Choroid plexus epithelial cell (primary cell): ENCODE results near the gene TBXAS1.

Experiments used
- DNase-seq: peaks from one replicate; pipeline ENCODE4 v3.0.0-alpha.2; 2010; ENCODE audit warnings: low read depth
- H3K4me3 ChIP-seq: 2 replicates; pipeline ENCODE4 v1.5.1; 2011; ENCODE audit warnings: low read depth, mild to moderate bottlenecking, control low read depth, low read length, moderate library complexity
- CTCF ChIP-seq: conservative IDR thresholded peaks from 2 replicates; pipeline ENCODE4 v1.5.1; 2011; ENCODE audit warnings: low read depth, mild to moderate bottlenecking, control low read depth, inconsistent platforms, low read length, moderate library complexity

Gene TBXAS1

GRCh38 chr7:139895141-139895829 is 66.2 kb downstream of the TBXAS1 start:
- no peak overlapping the region for H3K4me3 ChIP-seq
- TF ChIP-seq CTCF: no peak
- DNase-seq: peak; percentile 55

- no peak for TF ChIP-seq CTCF
- peak; percentile 20 for DNase-seq
- no peak overlapping the region for H3K4me3 ChIP-seq
Observed at GRCh38 chr7:139896288-139896687, 67.2 kb downstream of the TBXAS1 start.

DNA sequence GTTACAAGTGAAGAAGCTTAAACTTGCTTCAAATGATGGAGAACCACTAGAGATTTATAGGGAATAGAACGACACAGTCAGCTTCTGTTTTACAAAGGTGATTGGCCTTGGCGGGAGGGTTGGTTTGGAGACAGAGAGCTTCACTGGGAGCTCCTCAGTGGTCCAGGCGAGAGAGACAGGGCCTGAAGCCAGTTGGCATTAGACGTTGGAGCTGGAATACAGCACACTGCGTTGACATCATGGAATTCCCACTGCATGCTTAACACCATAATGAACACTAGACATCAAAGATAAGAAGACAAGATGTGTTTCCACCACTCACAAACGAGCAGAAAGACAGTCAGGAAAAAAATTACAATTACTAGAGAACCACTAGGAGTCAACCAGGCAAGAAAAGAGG is 67.8 kb downstream of the TBXAS1 start:
- TF ChIP-seq CTCF: no peak
- H3K4me3 ChIP-seq: no peak overlapping the region
- no peak for DNase-seq

- no peak for TF ChIP-seq CTCF
- no peak for DNase-seq
- H3K4me3 ChIP-seq: no peak overlapping the region
Observed at GRCh38 chr7:139897422-139898090, 68.5 kb downstream of the TBXAS1 start.

GRCh38 chr7:139898483-139898882 is 69.4 kb downstream of the TBXAS1 start:
- no peak for DNase-seq
- no peak overlapping the region for H3K4me3 ChIP-seq
- no peak for TF ChIP-seq CTCF

DNA sequence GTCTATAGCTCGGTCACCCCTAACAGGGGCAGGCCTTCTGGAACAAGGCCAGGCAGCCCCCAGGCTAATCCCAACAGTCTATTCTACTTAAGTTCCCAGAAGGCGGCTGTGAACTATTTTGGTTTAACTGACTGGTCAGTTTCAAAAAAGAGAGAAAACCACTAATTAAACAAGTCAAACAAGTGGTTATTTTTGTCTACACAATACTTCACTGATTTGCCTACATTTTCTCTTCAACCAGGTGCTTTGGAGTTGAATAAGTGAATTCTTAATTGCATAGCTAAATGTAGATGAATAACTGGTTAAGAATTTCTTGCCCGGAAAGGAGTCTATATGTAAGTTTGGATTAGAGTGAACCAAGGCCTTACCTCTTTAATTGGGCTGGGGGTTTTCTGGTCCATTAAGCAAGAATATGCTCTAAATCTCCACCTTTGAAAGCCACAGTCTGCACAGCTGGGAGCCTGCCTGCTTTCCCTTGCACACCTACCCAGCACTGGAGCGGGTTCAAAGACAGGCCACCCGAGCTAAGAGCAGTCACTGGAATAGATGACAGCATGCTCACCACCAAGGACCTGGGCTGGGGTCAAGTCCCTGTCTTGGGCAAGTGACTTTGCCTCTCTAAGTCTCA is 70.4 kb downstream of the TBXAS1 start:
- H3K4me3 ChIP-seq: no peak overlapping the region
- DNase-seq: no peak
- no peak for TF ChIP-seq CTCF

GRCh38 chr7:139900326-139900725 is 71.3 kb downstream of the TBXAS1 start:
- TF ChIP-seq CTCF: no peak
- DNase-seq: no peak
- no peak overlapping the region for H3K4me3 ChIP-seq
